ENCODE measurements around the gene KIR3DL2.

GRCh38 chr19:54873990-54874389, 23.7 kb downstream of the KIR3DL2 start, which contains the start of gene FCAR:
- TF ChIP-seq CTCF (IDR thresholded peaks at IDR 0.05) (no peak), POLR2A (IDR thresholded peaks at IDR 0.05) (no peak), POLR2AphosphoS5 (IDR thresholded peaks at IDR 0.05) (no peak)

Measured in breast epithelium (tissue), 3 donors.